Measurements from ENCODE around the gene PSMD2.

GRCh38 chr3:184272269-184272668, 26.8 kb upstream of the PSMD2 start:
- TF ChIP-seq POLR2A (IDR thresholded peaks at IDR 0.05; ENCODE audit: low read depth) (no peak), CTCF (IDR thresholded peaks at IDR 0.05) (no peak), POLR2AphosphoS5 (IDR thresholded peaks at IDR 0.05) (no peak)

All from esophagus muscularis mucosa (tissue), 3 donors.